NCI-H1105 treated with DMSO at 0.1 percent for 48 hours (cell line): ENCODE results near the gene TMEM222.
A peak's percentile ranks its signal among the peaks of the same experiment; 100 is the strongest.

Experiments
- DNase-seq: peaks from one replicate; lab custom pipeline; 2025; lab: John Stamatoyannopoulos, UW

Gene TMEM222

GRCh38 chr1:27342391-27342777 lies 20.4 kb downstream of the TMEM222 start:
- no peak for DNase-seq

GRCh38 chr1:27342778-27343638 lies 21.0 kb downstream of the TMEM222 start:
- peak; percentile 84 for DNase-seq

GRCh38 chr1:27343639-27344025 lies 21.7 kb downstream of the TMEM222 start:
- DNase-seq = no peak

GRCh38 chr1:27345272-27345671 lies 23.3 kb downstream of the TMEM222 start:
- DNase-seq = no peak

GRCh38 chr1:27346357-27346756 lies 24.4 kb downstream of the TMEM222 start:
- no peak for DNase-seq

- DNase-seq = no peak
These were observed 25.1 kb downstream of the TMEM222 start for GRCh38 chr1:27346991-27347624.

GRCh38 chr1:27348861-27349783 lies 27.2 kb downstream of the TMEM222 start:
- peak; percentile 84 for DNase-seq

- DNase-seq = peak; percentile 81
These were observed 28.1 kb downstream of the TMEM222 start for GRCh38 chr1:27349784-27350662.

GRCh38 chr1:27350663-27351540 lies 28.9 kb downstream of the TMEM222 start:
- no peak for DNase-seq

GRCh38 chr1:27351541-27352107 lies 29.7 kb downstream of the TMEM222 start:
- DNase-seq = no peak

GRCh38 chr1:27353166-27353565 lies 31.2 kb downstream of the TMEM222 start:
- DNase-seq = no peak

GRCh38 chr1:27353629-27354028 lies 31.7 kb downstream of the TMEM222 start:
- no peak for DNase-seq

- no peak for DNase-seq
These were observed 33.7 kb downstream of the TMEM222 start for GRCh38 chr1:27355683-27356082.

GRCh38 chr1:27356277-27356618 lies 34.3 kb downstream of the TMEM222 start:
- no peak for DNase-seq

- no peak for DNase-seq
These were observed 34.8 kb downstream of the TMEM222 start for GRCh38 chr1:27356619-27357280.

GRCh38 chr1:27357281-27358037 lies 35.5 kb downstream of the TMEM222 start:
- DNase-seq = peak; percentile 71

- no peak for DNase-seq
These were observed 36.3 kb downstream of the TMEM222 start for GRCh38 chr1:27358038-27358927.

GRCh38 chr1:27358928-27359313 lies 37.0 kb downstream of the TMEM222 start:
- no peak for DNase-seq
